T1000 (cell line): ENCODE measurements around the gene POLR2J2.
"Not testable (repeated sequence)": the region's sequence is repeated elsewhere in the genome, so short reads cannot be mapped to it uniquely, and the experiment has no call there.

Experiments used
- DNase-seq: peaks from one replicate; lab custom pipeline; 2025; ENCODE audit warnings: mixed read lengths; lab: John Stamatoyannopoulos, UW

POLR2J2 gene

DNA sequence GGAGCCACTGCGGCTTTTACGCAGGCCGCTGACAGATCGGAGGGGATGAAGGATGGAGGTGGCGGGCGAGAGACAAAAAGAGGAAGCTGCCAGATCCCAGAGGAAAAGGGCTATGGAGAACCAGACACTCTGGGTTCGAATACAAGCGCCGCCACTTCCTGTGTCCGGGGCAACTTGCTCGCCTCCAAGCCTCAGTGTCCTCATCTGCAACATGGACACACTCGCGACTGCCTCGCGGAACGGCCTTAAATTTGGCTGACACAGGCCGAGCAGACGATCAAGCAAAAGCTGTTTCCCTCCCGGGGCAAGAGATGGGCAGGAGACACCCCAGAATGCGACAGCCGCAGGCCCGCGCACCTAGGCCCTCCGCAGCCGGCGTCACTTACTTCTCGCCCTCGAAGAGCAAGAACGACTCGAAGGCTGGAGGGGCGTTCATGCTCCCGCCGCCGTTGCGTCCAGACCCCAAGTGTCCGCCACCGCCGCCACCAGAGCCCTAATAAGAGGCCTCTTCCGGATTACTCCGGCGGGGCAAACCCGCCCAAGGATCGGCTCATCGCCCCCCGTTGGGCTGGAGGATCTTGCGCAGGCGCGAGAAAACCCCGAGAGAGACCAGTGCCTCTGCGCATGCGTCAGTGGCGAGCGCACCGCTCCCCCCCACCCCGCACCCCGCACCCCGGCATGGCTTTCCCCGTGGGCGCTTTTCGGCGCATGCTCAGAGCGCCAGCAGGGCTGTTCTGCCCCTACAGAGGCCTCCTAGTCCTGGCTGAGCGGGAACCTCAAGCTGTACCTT lies at the start of gene POLR2J2:
Gene POLR2J2, minus strand, starts transcription at position 498 of the 790 bp plus-strand sequence. Its CDS starts 62 bp downstream, at position 436.
- DNase-seq, result not testable (repeated sequence)

DNA sequence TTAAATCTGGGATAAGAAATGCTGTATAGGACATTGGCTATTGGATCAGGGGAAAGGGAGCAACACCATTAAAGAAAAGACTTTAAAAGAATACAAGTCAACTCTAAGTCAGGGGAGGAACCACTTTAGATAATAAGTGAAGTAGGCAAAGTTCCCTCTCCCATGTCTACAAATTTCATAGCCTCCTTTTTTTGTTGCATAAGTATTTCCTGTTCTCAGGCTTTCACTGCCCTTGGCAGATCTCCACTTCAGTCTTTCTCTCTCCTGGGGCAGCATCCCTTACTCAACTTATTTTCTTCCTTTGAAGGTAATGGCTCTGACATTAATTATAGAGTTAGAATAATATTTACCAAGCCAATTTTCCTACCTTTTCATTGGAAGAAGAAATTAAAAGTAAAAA lies 47.0 kb upstream of the POLR2J2 start:
- not testable (repeated sequence) for DNase-seq

DNA sequence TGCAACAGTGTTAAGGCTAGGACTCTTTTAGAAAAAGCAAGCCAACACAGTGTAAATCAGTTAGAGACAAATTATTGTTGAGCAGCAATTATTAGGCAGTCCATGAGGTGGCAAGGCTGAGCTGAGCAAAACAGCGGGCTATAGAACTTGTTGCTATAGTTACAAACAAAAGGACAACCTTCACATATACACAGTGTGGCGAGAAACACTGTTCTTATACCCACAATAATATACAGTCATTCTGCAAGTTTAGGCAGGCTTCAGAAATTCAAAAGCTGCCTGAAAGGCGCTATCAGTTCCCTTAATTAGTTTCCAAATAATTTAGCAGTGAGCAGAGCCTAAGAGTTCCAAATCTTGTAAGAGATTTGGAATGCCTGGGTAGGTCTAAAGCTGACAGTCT lies 44.3 kb upstream of the POLR2J2 start:
- not testable (repeated sequence) for DNase-seq

DNA sequence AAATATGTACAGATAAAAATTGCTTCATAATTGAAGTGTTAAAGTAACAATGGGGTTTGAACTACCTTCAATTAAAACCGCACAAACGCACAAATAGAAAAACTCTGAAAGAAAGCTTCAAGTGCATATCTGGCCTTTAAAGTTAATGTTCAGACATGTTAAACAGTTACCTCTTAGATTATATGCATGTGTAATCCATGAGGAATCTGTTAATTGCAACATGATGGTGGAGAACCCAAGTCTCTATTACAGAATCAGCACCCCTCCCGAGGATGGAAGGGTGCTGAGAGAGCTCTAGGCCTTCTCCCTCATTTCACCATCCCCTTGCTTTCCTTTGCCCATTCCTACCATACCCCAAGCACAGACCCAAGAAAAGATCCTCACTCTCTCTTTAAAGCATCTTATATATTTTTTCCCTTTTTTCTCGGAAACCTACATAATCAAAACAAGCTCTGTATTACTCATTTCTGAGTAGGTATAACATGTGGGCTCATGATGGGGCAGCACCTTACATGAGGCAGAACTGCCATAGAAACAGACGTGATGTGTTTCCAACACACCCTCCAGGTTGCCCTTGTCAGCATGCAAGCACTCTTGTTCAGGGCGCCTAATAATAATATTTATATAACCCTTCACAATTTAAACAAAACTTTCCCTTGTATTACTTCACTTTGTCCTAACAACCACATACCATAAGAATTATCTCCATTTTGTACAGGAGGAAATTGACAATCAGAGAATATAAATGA lies 43.5 kb upstream of the POLR2J2 start:
- not testable (repeated sequence) for DNase-seq

DNA sequence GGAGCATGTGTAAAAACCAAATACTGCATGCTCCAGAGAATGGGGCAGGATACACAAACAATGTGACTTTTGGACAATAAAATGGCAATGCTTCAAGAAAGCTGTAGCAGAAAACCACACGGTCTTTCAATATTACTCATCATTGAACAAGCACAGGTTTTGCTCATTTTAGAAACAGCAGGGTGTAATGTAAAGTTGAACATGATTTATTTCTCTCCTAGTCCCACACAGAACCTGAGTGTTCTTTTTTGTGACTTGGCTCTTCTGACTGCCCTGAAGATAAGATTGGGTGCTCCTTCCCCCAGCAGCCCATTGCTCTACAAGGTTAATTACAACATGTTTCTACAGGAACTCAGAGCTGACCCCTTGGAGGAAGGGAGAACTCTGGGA lies 42.2 kb upstream of the POLR2J2 start:
- DNase-seq, result not testable (repeated sequence)

DNA sequence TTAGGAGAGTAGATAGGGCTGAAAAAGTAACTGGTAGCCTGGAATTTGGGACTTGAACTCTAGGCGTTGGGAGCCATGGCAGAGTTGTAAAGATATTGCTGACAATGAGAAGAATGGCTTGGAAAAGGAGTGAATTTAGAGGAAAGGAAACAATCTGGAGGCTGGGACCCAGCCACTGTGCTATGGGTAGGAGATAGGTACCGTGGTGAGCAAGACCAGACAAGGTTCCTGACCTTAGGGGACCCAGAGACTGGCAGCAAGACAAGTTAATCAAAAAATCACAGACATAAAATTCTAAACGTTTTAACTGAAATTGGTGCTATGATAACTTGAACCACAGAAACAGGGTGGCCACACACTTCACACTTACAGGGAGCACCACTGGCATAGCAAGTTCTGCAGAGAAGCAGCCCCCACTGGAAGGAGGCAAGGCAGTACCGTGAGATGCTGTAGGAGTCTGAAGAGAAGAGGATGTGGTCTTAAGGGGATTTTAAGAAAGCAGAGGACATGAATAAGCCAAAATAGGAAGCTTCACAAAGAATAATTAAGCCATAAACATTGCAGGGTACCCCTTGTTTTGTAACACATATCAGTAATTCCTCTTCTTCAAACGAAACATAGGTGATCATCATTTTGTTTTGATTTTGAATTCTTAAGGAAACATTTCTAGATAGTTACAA lies 41.7 kb upstream of the POLR2J2 start:
- DNase-seq, result not testable (repeated sequence)

DNA sequence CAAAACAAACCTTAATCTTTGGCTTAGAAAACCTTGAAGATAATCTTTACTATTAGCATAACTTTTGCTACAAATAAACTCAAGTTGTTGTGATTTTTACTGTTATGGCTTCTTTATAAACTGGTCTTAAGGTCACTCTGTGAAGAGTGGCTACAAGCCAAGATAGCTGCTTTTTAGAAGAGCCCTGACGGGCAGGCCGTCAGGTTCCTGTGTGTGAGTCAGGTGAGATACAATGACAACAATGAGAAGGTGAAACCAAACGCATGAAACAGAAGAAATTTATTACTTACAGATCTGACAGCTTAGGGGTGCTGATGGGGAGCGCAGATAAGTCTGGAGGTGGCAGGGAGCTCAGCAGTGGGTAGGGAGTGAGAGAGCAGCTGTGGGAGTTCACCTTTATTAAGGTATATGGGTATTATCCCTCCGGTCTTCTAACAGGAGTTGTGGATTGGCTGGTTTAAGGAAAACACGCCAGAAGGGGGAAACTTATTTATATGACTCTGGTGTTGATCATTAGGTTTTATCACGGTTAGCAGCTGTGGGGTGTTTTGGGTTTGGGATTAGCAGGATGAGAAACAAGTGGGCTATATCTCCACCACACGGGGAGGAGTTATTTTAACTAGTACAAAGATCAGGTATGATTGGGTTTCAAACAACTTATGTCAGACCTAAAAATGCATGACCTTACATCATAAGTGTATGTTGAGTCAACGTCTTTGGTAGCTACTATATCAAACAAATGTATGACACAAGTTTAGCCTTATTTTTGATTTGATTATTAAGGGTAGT lies 27.7 kb upstream of the POLR2J2 start:
- DNase-seq, result not testable (repeated sequence)

DNA sequence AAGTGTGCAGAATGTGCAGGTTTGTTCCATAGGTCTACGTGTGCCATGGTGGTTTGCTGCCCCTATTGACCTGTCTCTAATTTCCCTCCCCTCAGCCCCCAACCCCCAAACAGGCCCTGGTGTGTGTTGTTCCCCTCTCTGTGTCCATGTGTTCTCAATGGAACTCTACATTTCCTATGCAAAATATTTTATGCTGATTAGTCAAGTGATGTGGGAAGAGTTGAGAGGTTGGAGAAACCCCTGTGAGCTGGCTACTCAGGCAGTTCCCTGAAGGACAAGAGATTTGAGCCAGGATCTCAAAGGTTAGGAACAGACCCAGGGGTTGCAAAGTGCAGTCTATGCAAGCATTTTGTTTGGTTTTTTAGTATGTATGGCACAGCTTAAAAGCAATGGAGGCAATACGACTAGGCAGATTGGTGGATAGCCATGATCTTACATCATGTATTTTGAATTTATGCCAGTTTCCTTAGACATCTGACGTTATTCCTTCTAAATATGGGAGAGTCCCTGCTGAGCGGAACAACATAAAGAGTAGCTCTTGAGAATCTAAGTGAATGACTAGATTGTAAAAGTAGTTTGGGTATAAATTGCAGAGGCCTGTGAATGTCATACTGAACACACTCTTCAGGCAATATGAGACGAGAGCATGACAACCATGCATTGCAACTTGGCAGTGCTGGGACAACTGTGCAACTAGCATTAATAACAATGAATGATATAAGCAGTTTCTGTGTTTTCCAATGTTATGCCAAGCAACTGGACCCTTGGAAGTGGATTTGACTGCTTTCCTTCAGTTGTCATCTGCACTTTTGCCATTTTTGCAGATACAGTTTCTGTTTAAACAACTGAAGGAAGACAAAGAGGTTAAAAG lies 26.4 kb upstream of the POLR2J2 start:
- DNase-seq, result not testable (repeated sequence)

DNA sequence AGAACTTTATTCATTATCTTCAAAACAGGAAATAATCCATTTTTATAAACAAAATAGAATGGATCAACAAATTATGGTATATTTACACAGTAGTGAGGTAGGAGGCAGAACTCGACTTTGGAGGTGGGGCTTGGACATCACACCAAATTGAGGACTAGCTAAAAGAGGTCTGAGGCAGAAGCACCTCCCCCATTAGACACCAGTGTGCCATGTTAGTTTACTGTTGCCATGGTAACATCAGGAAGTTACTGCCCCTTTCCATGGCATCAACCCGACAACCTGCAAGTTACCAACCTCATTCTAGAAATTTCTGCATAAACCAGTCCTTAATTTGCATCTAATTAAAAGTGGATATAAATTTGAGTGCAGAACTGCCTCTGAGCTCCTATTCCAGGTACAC lies 24.5 kb upstream of the POLR2J2 start:
- DNase-seq, result not testable (repeated sequence)

DNA sequence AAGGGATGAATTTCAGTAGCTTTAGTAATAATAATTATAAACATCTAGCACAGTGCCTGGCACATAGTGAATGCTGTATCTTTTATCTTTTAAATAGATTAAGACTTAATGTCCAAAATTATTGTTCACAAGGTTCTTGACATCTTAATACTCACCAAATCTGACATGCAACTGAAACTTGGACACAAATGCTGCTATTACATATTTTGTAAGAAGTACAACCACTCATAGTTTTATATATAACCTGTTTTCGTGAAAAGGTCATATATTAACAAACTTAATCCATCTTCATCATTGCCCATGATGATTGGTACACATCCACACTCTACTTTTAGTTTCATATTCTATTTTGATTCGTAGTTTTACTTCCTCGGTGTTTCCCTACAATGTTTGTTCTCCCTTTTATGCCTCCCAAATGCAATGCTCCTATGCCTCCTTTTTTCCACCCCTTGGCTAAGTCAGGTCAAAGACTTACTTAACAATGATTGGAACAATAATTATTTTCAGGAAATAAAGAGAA lies 23.6 kb upstream of the POLR2J2 start:
- DNase-seq, result not testable (repeated sequence)

DNA sequence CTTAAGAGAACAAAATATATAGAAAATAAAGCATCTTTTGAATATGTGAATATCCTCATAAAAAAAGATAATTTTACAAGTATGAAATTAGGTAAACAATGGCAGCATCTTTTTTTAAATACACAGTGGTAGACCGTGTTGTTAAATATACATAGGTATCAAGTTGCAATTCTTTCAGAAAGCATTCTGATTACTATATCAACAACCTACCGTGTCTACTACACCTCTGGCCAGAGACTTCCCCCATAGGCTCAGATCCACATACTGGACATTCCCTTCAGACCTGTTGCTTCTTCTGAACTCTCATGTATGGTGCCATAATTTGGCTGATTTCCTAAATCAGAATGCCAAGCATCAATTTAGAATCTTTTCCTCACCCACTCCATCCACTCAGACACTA lies 22.5 kb upstream of the POLR2J2 start:
- not testable (repeated sequence) for DNase-seq

DNA sequence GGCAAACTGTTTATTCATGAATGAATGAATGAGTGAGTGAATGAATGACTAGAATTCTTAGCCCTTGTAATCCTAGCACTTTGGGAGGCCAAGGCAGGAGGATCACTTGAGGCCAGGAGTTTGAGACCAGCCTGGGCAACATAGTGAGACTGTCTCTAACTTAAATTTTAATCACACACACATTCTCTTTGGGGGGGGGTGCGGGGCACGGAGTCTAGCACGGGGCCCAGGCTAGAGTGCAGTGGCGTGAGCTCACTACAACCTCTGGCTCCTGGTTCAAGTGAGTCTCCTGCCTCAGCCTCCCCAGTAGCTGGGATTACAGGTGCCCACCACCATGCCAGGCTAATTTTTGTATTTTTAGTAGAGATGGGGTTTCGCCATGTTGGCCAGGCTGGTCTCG lies 19.1 kb upstream of the POLR2J2 start:
- DNase-seq, result not testable (repeated sequence)

DNA sequence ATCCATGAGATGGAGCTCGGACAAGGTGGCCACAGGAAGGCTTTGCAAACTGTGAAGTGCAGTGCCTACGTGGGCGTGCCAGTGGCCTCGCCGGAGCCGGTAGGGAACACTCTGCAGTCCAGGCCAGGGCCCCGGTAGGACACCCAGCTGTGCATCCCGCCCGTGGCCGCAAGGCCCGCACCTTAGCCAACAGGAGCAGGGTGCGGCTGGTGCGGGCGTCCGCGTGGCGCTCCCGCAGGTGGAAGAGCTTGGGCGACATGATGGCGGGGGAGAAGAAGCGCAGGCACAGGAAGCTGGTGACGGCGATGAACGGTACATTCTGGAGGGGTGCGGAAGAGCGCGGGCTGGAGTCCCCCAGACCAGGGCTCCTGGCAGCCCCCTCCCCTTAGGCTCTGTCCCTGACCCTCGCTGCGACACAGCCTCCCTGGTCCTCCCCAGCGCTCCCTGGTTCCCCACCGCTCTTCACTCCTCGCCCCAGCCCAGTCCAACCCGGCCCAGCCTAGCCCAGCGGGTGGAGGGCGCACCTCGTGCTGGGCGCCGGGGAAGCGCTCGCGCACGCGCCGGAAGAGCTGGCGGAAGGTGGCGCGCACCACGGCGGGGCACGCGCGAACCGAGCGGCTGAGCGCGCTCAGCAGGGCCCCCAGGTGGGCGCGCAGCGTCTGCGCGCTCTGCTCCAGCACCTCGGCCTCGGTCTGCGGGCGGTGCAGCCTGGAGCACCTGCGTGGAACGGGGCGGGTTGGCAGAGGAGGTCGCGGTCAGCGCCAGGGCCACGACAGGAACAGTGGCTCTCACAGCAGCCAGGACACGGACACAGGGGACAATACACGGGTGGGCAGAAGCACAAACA lies 18.2 kb upstream of the POLR2J2 start:
- DNase-seq, result not testable (repeated sequence)

DNA sequence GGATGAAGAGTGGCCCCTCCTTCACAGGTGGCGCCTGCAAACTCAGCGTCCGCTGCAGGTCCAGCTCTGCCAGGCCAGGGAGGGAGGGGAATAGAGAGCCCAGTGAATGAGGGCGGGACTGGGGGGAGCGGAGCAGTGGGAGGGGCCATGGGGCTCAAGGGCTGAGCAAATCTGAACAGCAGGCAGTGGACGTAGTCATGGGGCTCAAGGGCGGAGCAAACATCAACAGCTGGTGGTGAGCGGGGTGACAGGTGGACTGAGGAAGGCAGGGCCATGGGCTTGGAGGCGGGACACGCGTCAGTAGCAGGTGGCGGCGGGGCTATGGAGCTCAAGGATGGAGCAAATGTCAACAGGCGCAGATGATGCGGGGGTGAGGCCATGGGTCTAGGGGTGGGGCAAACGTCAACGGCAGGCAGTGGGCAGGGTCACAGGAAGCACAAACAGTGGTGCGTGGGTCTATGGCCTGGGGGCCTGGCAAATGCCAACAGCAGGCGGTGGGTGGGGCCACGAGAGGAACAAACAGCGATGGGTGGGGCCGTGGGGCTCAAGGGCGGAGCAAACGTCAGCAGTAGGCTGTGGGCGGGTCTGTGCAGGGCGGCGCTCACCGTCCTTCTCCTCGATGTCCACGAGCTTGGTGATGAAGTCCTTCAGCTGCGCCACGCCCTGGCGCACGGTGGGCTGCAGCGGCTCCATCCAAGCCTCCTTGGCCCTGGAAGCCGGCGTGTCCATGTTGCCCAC lies 17.0 kb upstream of the POLR2J2 start:
- DNase-seq, result not testable (repeated sequence)

DNA sequence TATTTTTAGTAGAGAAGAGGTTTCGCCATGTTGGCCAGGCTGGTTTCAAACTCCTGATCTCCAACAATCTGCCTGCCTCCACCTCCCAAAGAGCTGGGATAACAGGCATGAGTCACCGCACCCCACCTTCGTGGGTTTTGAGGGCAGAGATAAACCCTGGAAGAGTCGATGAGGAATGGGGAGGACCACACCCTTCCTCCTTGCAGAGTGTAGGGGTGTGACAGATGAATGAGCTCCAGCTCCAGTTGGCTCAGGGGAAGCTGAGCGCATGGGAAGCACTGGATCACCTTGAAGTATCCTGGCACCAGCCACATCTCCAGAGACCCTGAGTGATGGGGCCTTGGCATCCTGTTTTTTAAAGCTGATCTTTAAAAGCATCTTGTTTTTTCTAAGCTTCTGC lies 11.1 kb upstream of the POLR2J2 start:
- DNase-seq, result not testable (repeated sequence)

DNA sequence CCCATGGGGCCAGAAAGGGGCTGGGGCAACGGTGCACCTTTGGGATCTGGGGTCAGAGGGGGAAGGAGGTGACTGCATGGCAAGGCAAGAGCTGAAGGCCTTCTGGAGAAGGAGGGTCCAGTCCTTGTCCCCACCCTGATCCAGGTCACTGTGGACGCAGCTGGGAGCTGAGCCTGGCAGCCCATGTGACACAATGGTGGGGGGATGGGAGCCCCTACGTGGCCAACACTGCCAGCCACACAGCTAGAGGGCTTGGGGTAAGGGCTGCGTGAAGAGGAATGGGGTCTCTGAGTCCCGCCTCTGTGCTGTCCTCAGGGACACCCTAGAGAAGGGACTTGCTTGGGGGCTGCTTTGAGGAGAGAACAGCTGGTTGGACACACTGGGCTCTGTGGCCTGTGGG lies 9.3 kb upstream of the POLR2J2 start:
- not testable (repeated sequence) for DNase-seq

DNA sequence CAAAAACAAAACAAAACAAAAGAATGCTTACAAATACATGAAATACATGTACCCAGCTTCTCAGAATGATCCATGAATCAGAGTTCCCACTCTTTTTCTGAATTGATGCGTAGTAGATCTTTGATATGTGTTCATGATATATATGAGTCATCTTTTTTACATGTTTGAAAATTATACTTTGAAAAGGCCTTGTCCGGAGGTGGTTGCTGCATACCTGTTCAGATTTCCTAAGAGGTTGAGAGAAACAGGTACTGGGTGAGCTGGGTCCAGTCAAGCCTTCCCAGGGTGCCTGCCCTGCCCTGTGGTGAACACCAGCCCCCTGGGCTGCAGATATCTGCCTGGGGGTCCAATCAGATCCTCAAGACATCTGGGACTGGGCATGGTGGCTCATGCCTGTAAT lies 4.1 kb upstream of the POLR2J2 start:
- DNase-seq, result not testable (repeated sequence)

DNA sequence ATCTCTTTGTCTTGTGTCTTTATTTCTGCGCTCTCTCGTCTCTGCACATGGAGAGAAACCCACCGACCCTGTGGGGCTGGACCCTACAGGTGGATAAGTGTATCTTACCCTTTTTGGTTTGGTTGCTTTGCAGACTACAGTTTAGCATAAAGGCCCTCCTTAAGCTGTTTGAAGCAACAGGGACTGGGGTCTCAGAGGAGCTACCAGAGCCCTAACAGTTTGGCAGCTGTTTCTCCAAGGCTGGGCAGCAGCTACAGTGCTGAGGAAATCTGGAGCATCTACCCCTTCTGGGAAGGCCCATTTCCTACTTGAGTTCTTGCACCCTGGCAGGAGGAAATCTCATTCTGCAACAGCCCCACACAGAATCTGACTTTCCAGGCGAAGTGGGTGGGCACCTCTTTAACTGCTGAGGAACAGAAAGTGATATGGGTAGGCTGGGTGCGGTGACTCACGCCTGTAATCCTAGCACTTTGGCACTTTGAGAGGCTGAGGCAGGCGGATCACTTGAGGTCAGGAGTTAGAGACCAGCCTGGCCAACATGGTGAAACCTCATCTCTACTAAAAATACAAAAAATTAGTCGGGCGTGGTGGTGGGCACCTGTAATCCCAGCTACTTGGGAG lies 2.1 kb upstream of the POLR2J2 start:
- DNase-seq, result not testable (repeated sequence)
